OCI-LY7 (cell line): Measurements from ENCODE around the gene ZNF519. TPM values are rescaled to one million over a fixed set of nuclear protein-coding genes. Genes with fewer than 3 reads are reported as not detected.

ENCODE experiments used
- BruUV-seq: library from RNA; stranded (reverse); fragments of 400-500 nt; replicated peaks from 2 replicates; lab custom pipeline; 2021; lab: Mats Ljungman, UMichigan
- CTCF ChIA-PET: fragments of 300-600 bp; sonication (Branson Sonifier 250); formaldehyde crosslinking; loops from one replicate; lab custom pipeline; 2022; ENCODE audit warnings: antibody characterized with exemption; ENCODE audit not compliant: unreplicated experiment; lab: Charles Lee
- POLR2A ChIA-PET: fragments of 300-600 bp; sonication (Branson Sonifier 250); formaldehyde crosslinking; loops from one replicate; lab custom pipeline; 2022; ENCODE audit warnings: antibody characterized with exemption; lab: Charles Lee
- DNase-seq: peaks from one replicate; pipeline ENCODE4 v3.0.0-alpha.2; 2015; ENCODE audit warnings: low spot score
- H2AFZ ChIP-seq: fragments of 200-600 bp; sonication (generic), shearing (Covaris generic); 2 replicates; pipeline ENCODE4 v1.6.1; 2014; ENCODE audit warnings: mild to moderate bottlenecking, antibody characterized with exemption, low read length, moderate library complexity
- H3K27ac ChIP-seq: fragments of 200-600 bp; sonication (generic); 2 replicates; pipeline ENCODE4 v1.5.1; 2014; ENCODE audit warnings: mixed run types, low read depth, mild to moderate bottlenecking, moderate library complexity, low read length, inconsistent platforms; ENCODE audit not compliant: poor library complexity, severe bottlenecking
- H3K36me3 ChIP-seq: fragments of 200-600 bp; sonication (generic); 2 replicates; pipeline ENCODE4 v1.6.1; 2014; ENCODE audit warnings: mild to moderate bottlenecking, antibody characterized with exemption, low read length, moderate library complexity, mixed read lengths; ENCODE audit not compliant: insufficient read depth
- H3K4me1 ChIP-seq: fragments of 200-600 bp; sonication (generic); 2 replicates; pipeline ENCODE4 v1.5.1; 2014; ENCODE audit warnings: mild to moderate bottlenecking, low read length; ENCODE audit not compliant: insufficient read depth, poor library complexity, severe bottlenecking
- H3K4me2 ChIP-seq: fragments of 200-600 bp; sonication (generic); 2 replicates; pipeline ENCODE4 v1.6.1; 2014; ENCODE audit warnings: mild to moderate bottlenecking, low read length
- H3K4me3 ChIP-seq: fragments of 200-600 bp; sonication (generic); 2 replicates; pipeline ENCODE4 v1.5.1; 2014; ENCODE audit warnings: mild to moderate bottlenecking, low read depth, low read length; ENCODE audit not compliant: poor library complexity, severe bottlenecking
- H3K79me2 ChIP-seq: fragments of 200-600 bp; sonication (generic); 2 replicates; pipeline ENCODE4 v1.6.1; 2016; ENCODE audit warnings: low read depth, mild to moderate bottlenecking, low read length, moderate library complexity, mixed read lengths; ENCODE audit not compliant: insufficient read depth
- H3K9me2 ChIP-seq: fragments of 200-600 bp; sonication (generic); 2 replicates; pipeline ENCODE4 v1.6.1; 2016; ENCODE audit warnings: mild to moderate bottlenecking, low read length, mixed read lengths; ENCODE audit not compliant: insufficient read depth
- H3K9me3 ChIP-seq: fragments of 200-600 bp; sonication (generic); 2 replicates; pipeline ENCODE4 v1.6.1; 2014; ENCODE audit warnings: mild to moderate bottlenecking, mixed run types, low read length, mixed read lengths
- H4K20me1 ChIP-seq: fragments of 200-600 bp; sonication (generic); 2 replicates; pipeline ENCODE4 v1.6.1; 2014; ENCODE audit warnings: mild to moderate bottlenecking, antibody characterized with exemption, low read length, moderate library complexity, mixed read lengths; ENCODE audit not compliant: insufficient read depth
- EZH2phosphoT487 ChIP-seq: fragments of 200-600 bp; sonication (generic); IDR thresholded peaks from 2 replicates; pipeline ENCODE4 v1.6.1; 2018; ENCODE audit warnings: low read depth, borderline replicate concordance, mild to moderate bottlenecking, mixed run types, antibody characterized with exemption, low read length, moderate library complexity, mixed read lengths
- intact Hi-C: fragments of 100-400 bp; cut with micrococcal nuclease; formaldehyde crosslinking; loops from one replicate; pipeline ENCODE4 v1.10.0; 2022; ENCODE audit not compliant: unreplicated experiment
- total RNA-seq, 2 experiments: library from RNA; depleted of rRNA in 1 of 2; stranded (reverse); fragments of >200 nt in 1 of 2; shearing (Covaris generic) in 1 of 2; gene quantifications; 2 replicates each; pipeline ENCODE4 v1.2.3, GENCODE V29; 2014 to 2022
- TF ChIP-seq, protein P1 (sequence below): fragments of 200-600 bp; sonication (generic); conservative IDR thresholded peaks from 2 replicates; pipeline ENCODE4 v1.5.1; 2014; ENCODE audit warnings: mild to moderate bottlenecking, antibody characterized with exemption, low read length, moderate library complexity, mixed read lengths

Gene ZNF519
- total RNA-seq, 2 experiments from 2014 or later, result 52.7 to 57.6 TPM

DNA sequence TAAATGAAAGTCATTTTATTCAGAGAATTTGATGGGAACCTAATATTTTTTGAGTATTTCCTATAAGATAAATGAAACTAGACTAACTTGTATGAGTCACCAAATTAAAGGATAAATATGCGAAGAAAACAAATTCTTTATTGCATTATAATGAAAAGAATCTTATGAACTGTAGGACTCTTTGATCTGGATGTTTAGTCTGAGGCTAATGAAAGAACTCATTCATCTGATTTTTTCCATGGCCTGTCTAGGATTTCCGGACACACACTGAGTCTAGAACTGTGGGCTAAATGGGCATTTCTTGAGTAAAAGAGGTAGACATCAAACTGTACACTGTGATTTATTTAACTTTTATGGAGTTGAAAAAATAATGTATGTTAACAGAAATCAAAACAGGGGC lies 43.0 kb downstream of the ZNF519 start:
- no peak for DNase-seq
- Histone ChIP-seq H3K4me3 (no peak overlapping the region), H2AFZ (no peak overlapping the region), H3K9me3 (no peaks in the 10 kb centered on the region), H3K36me3 (no peaks in the 10 kb centered on the region), H3K27ac (no peak overlapping the region), H3K9me2 (no peaks in the 10 kb centered on the region), H3K4me2 (no peak overlapping the region), H4K20me1 (0 out of 2 replicates have a peak, but pooled peaks cover 4% of the 10 kb centered on the region), H3K79me2 (no peaks in the 10 kb centered on the region), H3K4me1 (peaks cover 6% of the 10 kb centered on the region)
- CTCF ChIA-PET, result no interaction called here
- no TSS peak for BruUV-seq
- intact Hi-C loops, result loop anchor here (10.0 kb wide), 1 partner anchor 164 kb away; no protein-coding TSS in a partner anchor
- no peak for TF ChIP-seq EZH2phosphoT487
- TF ChIP-seq, protein P1, sequence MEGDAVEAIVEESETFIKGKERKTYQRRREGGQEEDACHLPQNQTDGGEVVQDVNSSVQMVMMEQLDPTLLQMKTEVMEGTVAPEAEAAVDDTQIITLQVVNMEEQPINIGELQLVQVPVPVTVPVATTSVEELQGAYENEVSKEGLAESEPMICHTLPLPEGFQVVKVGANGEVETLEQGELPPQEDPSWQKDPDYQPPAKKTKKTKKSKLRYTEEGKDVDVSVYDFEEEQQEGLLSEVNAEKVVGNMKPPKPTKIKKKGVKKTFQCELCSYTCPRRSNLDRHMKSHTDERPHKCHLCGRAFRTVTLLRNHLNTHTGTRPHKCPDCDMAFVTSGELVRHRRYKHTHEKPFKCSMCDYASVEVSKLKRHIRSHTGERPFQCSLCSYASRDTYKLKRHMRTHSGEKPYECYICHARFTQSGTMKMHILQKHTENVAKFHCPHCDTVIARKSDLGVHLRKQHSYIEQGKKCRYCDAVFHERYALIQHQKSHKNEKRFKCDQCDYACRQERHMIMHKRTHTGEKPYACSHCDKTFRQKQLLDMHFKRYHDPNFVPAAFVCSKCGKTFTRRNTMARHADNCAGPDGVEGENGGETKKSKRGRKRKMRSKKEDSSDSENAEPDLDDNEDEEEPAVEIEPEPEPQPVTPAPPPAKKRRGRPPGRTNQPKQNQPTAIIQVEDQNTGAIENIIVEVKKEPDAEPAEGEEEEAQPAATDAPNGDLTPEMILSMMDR, result no peak
- POLR2A ChIA-PET, result no interaction called here

DNA sequence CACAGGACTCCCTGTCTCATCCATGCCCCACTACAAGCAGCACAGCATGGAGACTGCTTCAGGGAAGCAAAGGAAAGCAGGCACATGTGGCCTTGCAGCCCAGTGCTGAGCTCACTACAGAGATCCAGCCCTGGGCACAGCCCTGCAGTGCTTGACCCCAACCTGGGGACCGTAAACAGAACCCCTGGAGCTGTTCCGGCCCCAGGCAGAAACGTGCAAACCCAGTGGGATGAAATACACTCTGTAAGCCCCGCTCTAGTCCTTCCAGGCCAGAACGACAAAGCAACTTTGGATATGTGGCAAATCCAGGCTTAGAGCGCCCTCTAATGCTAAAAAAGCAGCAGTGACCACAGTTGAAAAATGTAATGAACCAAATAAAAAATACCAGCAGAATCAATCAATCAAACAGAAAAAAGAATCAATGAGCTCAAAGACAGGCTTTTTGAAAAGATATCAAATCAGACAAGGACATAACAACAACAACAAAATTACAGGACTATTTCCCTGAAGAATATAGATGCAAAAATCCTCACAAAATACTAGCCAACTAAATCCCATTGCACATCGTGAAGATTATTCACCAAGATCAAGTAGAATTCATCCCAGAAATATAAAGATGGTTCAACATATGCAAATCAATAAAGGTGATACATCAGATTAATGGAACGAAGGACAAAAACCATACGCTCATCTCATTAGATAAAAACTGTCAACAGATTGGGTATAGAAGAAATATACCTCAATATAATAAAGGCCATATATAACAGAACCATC lies 45.6 kb downstream of the ZNF519 start:
- TF ChIP-seq EZH2phosphoT487, result no peak
- TF ChIP-seq, protein P1, result peak; percentile 93
- no TSS peak for BruUV-seq
- H3K9me2 ChIP-seq, result no peaks in the 10 kb centered on the region
- intact Hi-C loops, result loop anchor here (1.0 to 10.0 kb wide), 4 partner anchors 162 to 274 kb away; partner anchors contain the start of gene MC5R
- H2AFZ ChIP-seq, result no peak overlapping the region
- no peak overlapping the region for H3K4me3 ChIP-seq
- H4K20me1 ChIP-seq, result no peaks in the 10 kb centered on the region
- H3K4me2 ChIP-seq, result no peak overlapping the region
- H3K9me3 ChIP-seq, result no peaks in the 10 kb centered on the region
- POLR2A ChIA-PET, result no interaction called here
- no peaks in the 10 kb centered on the region for H3K79me2 ChIP-seq
- DNase-seq, result peak; percentile 59
- H3K36me3 ChIP-seq, result no peaks in the 10 kb centered on the region
- no peak overlapping the region for H3K27ac ChIP-seq
- CTCF ChIA-PET, result interaction anchor here (1.3 kb wide), 1 partner anchor 273 kb away, joined by 3 read pairs; no protein-coding TSS in a partner anchor
- no peaks in the 10 kb centered on the region for H3K4me1 ChIP-seq
